Peyer's patch (tissue), 4 donors: Measurements from ENCODE around the gene MANF. TPM values are rescaled to one million over a fixed set of nuclear protein-coding genes. Genes with fewer than 3 reads are reported as not detected.
A peak's percentile ranks its signal among the peaks of the same experiment; 100 is the strongest.

Experiments used
- DNase-seq, 3 donors: peaks; one replicate each; pipeline ENCODE4 v3.0.0-alpha.2; 2017 to 2019
- H3K27ac ChIP-seq, 4 donors: fragments of 200-600 bp; sonication (generic); one replicate each; pipeline ENCODE4 v1.5.1; 2016 to 2019
- H3K27me3 ChIP-seq, 2 donors: fragments of 200-600 bp; sonication (generic); one replicate each; pipeline ENCODE4 v1.5.1; 2019
- H3K36me3 ChIP-seq, 3 donors: fragments of 200-600 bp; sonication (generic); one replicate each; pipeline ENCODE4 v1.5.1; 2016 to 2019
- H3K4me1 ChIP-seq, 4 donors: fragments of 200-600 bp; sonication (generic); one replicate each; pipeline ENCODE4 v1.5.1; 2016 to 2019
- H3K4me3 ChIP-seq, 4 donors: fragments of 200-600 bp; sonication (generic); 1 replicate in 3 of 4; 2 replicates in 1 of 4; pipeline ENCODE4 v1.5.1; 2016 to 2019; ENCODE audit warnings: mild to moderate bottlenecking in 1 of 4
- H3K9me3 ChIP-seq, 4 donors: fragments of 200-600 bp; sonication (generic); one replicate each; pipeline ENCODE4 v1.5.1; 2016 to 2019; ENCODE audit warnings: mild to moderate bottlenecking in 1 of 4
- POLR2A ChIP-seq, 2 donors: fragments of 450-650 bp; IDR thresholded peaks; one replicate each; pipeline ENCODE4 v1.5.1; 2017; ENCODE audit warnings: antibody characterized with exemption in 2 of 2, mild to moderate bottlenecking in 2 of 2, moderate library complexity in 2 of 2
- total RNA-seq, 4 donors: library from RNA; depleted of rRNA; stranded (reverse); fragments of >200 nt; gene quantifications; one replicate each; pipeline ENCODE4 v1.1.0, GENCODE V29; 2016
- TF ChIP-seq, protein P1 (sequence below), 6 experiments: fragments of 450-650 bp in 4 of 6; fragments of 200-600 bp in 2 of 6; sonication (generic) in 1 of 6; IDR thresholded peaks; one replicate each; pipeline ENCODE4 v1.5.1; 2017 to 2019; ENCODE audit warnings: antibody characterized with exemption in 6 of 6, mild to moderate bottlenecking in 3 of 6, moderate library complexity in 1 of 6

Gene MANF
- total RNA-seq, 4 donors from 2014 or later = 18.2 to 52.7 (median 26.4) TPM

DNA sequence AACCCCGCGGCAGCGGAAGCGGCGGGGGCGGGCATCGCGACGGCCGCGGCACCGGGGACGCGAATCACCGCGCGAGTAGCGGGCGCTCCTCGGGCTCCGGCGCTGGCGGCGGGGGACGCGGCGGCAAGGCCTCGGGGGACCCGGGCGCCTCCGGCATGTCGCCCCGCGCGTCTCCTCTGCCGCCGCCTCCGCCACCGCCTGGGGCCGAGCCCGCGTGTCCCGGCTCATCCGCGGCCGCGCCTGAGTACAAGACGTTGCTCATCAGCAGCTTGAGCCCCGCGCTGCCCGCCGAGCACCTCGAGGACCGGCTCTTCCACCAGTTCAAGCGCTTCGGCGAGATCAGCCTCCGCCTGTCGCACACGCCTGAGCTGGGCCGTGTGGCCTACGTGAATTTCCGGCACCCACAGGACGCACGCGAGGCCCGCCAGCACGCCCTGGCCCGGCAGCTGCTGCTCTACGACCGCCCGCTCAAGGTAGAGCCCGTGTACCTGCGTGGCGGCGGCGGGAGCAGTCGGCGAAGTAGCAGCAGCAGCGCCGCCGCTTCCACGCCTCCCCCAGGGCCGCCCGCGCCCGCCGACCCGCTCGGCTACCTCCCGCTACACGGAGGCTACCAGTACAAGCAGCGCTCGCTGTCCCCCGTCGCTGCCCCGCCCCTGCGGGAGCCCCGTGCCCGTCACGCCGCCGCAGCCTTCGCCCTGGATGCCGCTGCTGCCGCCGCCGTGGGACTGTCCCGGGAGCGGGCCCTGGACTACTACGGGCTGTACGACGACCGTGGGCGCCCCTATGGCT lies 6.7 kb downstream of the MANF start:
- H3K36me3 ChIP-seq = peaks cover 0 to 56% (median 0%) of the 10 kb centered on the region in 3 donors
- peak in 2 of 3 donors; percentile 30 to 54 for DNase-seq
- no peaks in the 10 kb centered on the region for H3K9me3 ChIP-seq
- no peaks in the 10 kb centered on the region for H3K27me3 ChIP-seq
- TF ChIP-seq, protein P1, sequence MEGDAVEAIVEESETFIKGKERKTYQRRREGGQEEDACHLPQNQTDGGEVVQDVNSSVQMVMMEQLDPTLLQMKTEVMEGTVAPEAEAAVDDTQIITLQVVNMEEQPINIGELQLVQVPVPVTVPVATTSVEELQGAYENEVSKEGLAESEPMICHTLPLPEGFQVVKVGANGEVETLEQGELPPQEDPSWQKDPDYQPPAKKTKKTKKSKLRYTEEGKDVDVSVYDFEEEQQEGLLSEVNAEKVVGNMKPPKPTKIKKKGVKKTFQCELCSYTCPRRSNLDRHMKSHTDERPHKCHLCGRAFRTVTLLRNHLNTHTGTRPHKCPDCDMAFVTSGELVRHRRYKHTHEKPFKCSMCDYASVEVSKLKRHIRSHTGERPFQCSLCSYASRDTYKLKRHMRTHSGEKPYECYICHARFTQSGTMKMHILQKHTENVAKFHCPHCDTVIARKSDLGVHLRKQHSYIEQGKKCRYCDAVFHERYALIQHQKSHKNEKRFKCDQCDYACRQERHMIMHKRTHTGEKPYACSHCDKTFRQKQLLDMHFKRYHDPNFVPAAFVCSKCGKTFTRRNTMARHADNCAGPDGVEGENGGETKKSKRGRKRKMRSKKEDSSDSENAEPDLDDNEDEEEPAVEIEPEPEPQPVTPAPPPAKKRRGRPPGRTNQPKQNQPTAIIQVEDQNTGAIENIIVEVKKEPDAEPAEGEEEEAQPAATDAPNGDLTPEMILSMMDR (IDR thresholded peaks at IDR 0.05) = no peak
- TF ChIP-seq POLR2A (IDR thresholded peaks at IDR 0.05) = no peak
- peak overlapping the region; percentile 85 to 95 (median 94) for H3K27ac ChIP-seq
- H3K4me3 ChIP-seq = peak overlapping the region; percentile 54 to 95 (median 86)
- H3K4me1 ChIP-seq = peaks cover 0 to 74% (median 20%) of the 10 kb centered on the region in 4 donors

DNA sequence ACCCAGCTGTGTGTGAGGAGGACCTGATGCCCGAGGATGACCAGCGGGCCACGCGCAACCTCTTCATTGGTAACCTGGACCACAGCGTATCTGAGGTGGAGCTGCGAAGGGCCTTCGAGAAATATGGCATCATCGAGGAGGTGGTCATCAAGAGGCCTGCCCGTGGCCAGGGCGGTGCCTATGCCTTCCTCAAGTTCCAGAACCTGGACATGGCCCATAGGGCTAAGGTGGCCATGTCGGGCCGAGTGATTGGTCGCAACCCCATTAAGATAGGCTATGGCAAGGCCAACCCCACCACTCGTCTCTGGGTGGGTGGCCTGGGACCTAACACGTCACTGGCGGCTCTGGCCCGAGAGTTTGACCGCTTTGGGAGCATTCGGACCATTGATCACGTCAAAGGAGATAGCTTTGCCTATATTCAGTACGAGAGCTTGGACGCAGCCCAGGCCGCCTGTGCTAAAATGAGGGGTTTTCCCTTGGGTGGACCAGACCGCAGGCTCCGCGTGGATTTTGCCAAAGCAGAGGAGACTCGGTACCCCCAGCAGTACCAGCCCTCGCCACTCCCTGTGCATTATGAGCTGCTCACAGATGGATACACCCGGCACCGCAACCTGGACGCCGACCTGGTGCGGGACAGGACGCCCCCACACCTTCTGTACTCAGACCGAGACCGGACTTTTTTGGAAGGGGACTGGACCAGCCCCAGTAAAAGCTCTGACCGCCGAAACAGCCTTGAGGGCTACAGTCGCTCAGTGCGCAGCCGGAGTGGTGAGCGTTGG lies 7.5 kb downstream of the MANF start:
- H3K4me1 ChIP-seq = peaks cover 0 to 66% (median 20%) of the 10 kb centered on the region in 4 donors
- H3K4me3 ChIP-seq = peak overlapping the region; percentile 54 to 95 (median 86)
- TF ChIP-seq, protein P1 (IDR thresholded peaks at IDR 0.05) = no peak
- TF ChIP-seq POLR2A (IDR thresholded peaks at IDR 0.05) = no peak
- H3K27ac ChIP-seq = peak overlapping the region in 3 of 4 donors; percentile 94 to 95 (median 94)
- peak in 1 of 3 donors; percentile 45 for DNase-seq
- H3K36me3 ChIP-seq = peaks cover 0 to 64% (median 0%) of the 10 kb centered on the region in 3 donors
- no peaks in the 10 kb centered on the region for H3K27me3 ChIP-seq
- no peaks in the 10 kb centered on the region for H3K9me3 ChIP-seq

DNA sequence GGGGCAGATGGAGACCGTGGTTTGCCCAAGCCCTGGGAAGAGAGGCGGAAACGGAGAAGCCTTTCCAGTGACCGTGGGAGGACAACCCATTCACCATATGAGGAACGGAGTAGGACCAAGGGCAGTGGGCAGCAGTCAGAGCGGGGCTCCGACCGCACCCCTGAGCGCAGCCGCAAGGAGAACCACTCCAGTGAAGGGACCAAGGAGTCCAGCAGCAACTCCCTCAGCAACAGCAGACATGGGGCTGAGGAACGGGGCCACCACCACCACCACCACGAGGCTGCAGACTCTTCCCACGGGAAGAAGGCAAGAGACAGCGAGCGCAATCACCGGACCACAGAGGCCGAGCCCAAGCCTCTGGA lies 8.0 kb downstream of the MANF start:
- peak overlapping the region in 1 of 4 donors; percentile 95 for H3K4me3 ChIP-seq
- peaks cover 0 to 63% (median 20%) of the 10 kb centered on the region in 4 donors for H3K4me1 ChIP-seq
- H3K36me3 ChIP-seq = peaks cover 0 to 66% (median 0%) of the 10 kb centered on the region in 3 donors
- no peak overlapping the region for H3K27ac ChIP-seq
- DNase-seq = no peak
- TF ChIP-seq, protein P1 (IDR thresholded peaks at IDR 0.05) = no peak
- no peaks in the 10 kb centered on the region for H3K27me3 ChIP-seq
- no peaks in the 10 kb centered on the region for H3K9me3 ChIP-seq

DNA sequence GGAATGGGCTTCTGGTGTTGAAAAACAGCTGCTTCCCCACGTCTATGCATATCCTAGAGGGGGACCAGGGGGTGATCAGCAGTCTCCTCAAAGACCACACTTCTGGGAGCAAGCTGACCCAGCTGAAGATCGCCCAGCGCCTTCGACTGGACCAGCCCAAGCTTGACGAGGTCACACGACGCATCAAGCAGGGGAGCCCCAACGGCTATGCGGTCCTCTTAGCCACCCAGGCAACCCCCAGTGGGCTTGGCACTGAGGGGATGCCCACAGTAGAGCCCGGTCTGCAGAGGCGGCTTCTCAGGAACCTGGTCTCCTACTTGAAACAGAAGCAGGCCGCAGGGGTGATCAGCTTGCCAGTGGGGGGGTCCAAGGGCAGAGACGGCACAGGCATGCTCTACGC lies 8.5 kb downstream of the MANF start:
- TF ChIP-seq POLR2A (IDR thresholded peaks at IDR 0.05) = no peak
- TF ChIP-seq, protein P1 (IDR thresholded peaks at IDR 0.05) = no peak
- Histone ChIP-seq H3K4me1 (peaks cover 0 to 63% (median 20%) of the 10 kb centered on the region in 4 donors), H3K4me3 (no peak overlapping the region)

DNA sequence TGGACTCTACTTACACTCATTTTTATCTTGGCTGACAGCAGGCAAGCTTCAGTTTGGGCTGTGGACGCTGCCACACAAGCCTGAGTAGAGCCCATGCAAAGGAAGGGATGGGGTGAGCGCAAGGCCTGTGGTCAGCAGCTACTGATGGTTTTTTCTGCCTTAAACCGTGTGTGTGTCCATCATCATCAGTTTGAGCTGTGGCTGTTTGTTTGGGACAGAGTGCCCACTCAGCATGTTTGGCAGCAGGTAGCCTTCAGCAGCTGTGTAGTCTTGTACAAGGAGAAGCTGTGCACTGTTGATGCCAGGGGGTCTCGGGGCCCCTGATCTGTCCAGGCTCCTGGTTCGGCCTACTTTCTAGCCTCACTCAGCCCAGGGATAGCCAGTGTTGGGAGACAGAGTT lies 9.4 kb downstream of the MANF start:
- Histone ChIP-seq H3K27ac (no peak overlapping the region), H3K4me3 (no peak overlapping the region), H3K9me3 (no peaks in the 10 kb centered on the region)

More for the DNA sequence above, 8.5 kb downstream of the MANF start:
- peak in 1 of 3 donors; percentile 43 for DNase-seq
- no peaks in the 10 kb centered on the region for H3K27me3 ChIP-seq
- H3K36me3 ChIP-seq = peaks cover 0 to 66% (median 0%) of the 10 kb centered on the region in 3 donors
- no peak overlapping the region for H3K27ac ChIP-seq
- no peaks in the 10 kb centered on the region for H3K9me3 ChIP-seq

More for the DNA sequence above, 9.4 kb downstream of the MANF start:
- Histone ChIP-seq H3K4me1 (peaks cover 0 to 57% (median 20%) of the 10 kb centered on the region in 4 donors), H3K36me3 (peaks cover 0 to 67% (median 0%) of the 10 kb centered on the region in 3 donors), H3K27me3 (no peaks in the 10 kb centered on the region)
- DNase-seq = peak in 1 of 3 donors; percentile 42
- TF ChIP-seq, protein P1 (IDR thresholded peaks at IDR 0.05) = no peak
- no peak for TF ChIP-seq POLR2A (IDR thresholded peaks at IDR 0.05)
